Keratinocyte (primary cell): ENCODE data around the gene MAB21L4. TPM values are rescaled to one million over a fixed set of nuclear protein-coding genes. Genes with fewer than 3 reads are reported as not detected.

Experiments used
- DNase-seq: peaks from one replicate; pipeline ENCODE4 v3.0.0-alpha.2; 2011; ENCODE audit warnings: low read depth, missing footprints, low spot score
- FAIRE-seq: peaks from 2 replicates; lab custom pipeline; 2011; peaks lifted over from hg19 to GRCh38; lab: Jason Lieb, UNC
- H2AFZ ChIP-seq: 2 replicates; pipeline ENCODE4 v1.6.0; 2012; ENCODE audit warnings: low read length, control low read depth, inconsistent platforms; ENCODE audit not compliant: control insufficient read depth
- H3K27ac ChIP-seq: 2 replicates; pipeline ENCODE4 v1.5.1; 2011; ENCODE audit warnings: low read length; ENCODE audit not compliant: control insufficient read depth, insufficient read depth
- H3K27me3 ChIP-seq: 3 replicates; pipeline ENCODE4 v1.6.0; 2011; ENCODE audit warnings: low read length; ENCODE audit not compliant: control insufficient read depth, insufficient read depth; ENCODE audit errors: extremely low read depth
- H3K36me3 ChIP-seq, 2 experiments: 2 replicates in 1 of 2; 3 replicates in 1 of 2; pipeline ENCODE4 v1.5.1; 2011; ENCODE audit warnings: low read length in 2 of 2, mild to moderate bottlenecking in 1 of 2; ENCODE audit not compliant: control insufficient read depth in 2 of 2, insufficient read depth in 2 of 2; ENCODE audit errors: extremely low read depth in 1 of 2
- H3K4me1 ChIP-seq: 3 replicates; pipeline ENCODE4 v1.5.1; 2011; ENCODE audit warnings: low read length; ENCODE audit not compliant: control insufficient read depth, insufficient read depth; ENCODE audit errors: extremely low read depth
- H3K4me2 ChIP-seq: 3 replicates; pipeline ENCODE4 v1.6.0; 2011; ENCODE audit warnings: low read depth, low read length; ENCODE audit not compliant: control insufficient read depth, insufficient read depth; ENCODE audit errors: extremely low read depth
- H3K4me3 ChIP-seq, 3 experiments: fragments of 200-600 bp in 1 of 3; sonication (generic) in 1 of 3; 2 replicates in 2 of 3; 3 replicates in 1 of 3; pipeline ENCODE4 v1.5.1; 2011 to 2016; ENCODE audit warnings: low read length in 3 of 3, mild to moderate bottlenecking in 3 of 3, control low read depth in 2 of 3, inconsistent platforms in 1 of 3, low read depth in 1 of 3, mixed read lengths in 1 of 3, mixed run types in 1 of 3, moderate library complexity in 1 of 3; ENCODE audit not compliant: control insufficient read depth in 2 of 3, insufficient read depth in 2 of 3; ENCODE audit errors: extremely low read depth in 1 of 3
- H3K79me2 ChIP-seq: 2 replicates; pipeline ENCODE4 v1.6.0; 2012; ENCODE audit warnings: low read length; ENCODE audit not compliant: control insufficient read depth, insufficient read depth
- H3K9ac ChIP-seq: 3 replicates; pipeline ENCODE4 v1.6.0; 2011; ENCODE audit warnings: low read length; ENCODE audit not compliant: control insufficient read depth, insufficient read depth; ENCODE audit errors: extremely low read depth
- H3K9me1 ChIP-seq: 3 replicates; pipeline ENCODE4 v1.6.0; 2011; ENCODE audit warnings: low read length; ENCODE audit not compliant: control insufficient read depth, insufficient read depth; ENCODE audit errors: extremely low read depth
- H3K9me3 ChIP-seq: 2 replicates; pipeline ENCODE4 v1.5.1; 2012; ENCODE audit warnings: low read depth, low read length; ENCODE audit not compliant: control insufficient read depth
- H4K20me1 ChIP-seq: 3 replicates; pipeline ENCODE4 v1.6.0; 2011; ENCODE audit warnings: low read length; ENCODE audit not compliant: control insufficient read depth, insufficient read depth; ENCODE audit errors: extremely low read depth
- CTCF ChIP-seq, 3 experiments: IDR thresholded peaks in 1 of 3; conservative IDR thresholded peaks in 1 of 3; optimal IDR thresholded peaks in 1 of 3; 2 replicates in 2 of 3; 3 replicates in 1 of 3; pipeline versions ENCODE3 to v1.5.1; 2011; ENCODE audit warnings: low read length in 3 of 3, mild to moderate bottlenecking in 3 of 3, moderate library complexity in 2 of 3, control low read depth in 1 of 3, inconsistent platforms in 1 of 3; ENCODE audit not compliant: insufficient read depth in 2 of 3; ENCODE audit errors: extremely low read depth in 1 of 3
- EZH2 ChIP-seq: IDR thresholded peaks from one replicate; pipeline ENCODE4 v1.6.1; 2012; ENCODE audit warnings: inconsistent platforms, mild to moderate bottlenecking, low read length, moderate library complexity
- dilution Hi-C: fragments of 300-500 bp; cut with MboI; formaldehyde crosslinking; loops from one replicate; pipeline ENCODE4 v1.7.0; 2020; ENCODE audit warnings: low sequenced_read_pairs; ENCODE audit not compliant: extremely low pct_ligation_motif_present
- polyA plus RNA-seq, 5 experiments: library from polyadenylated mRNA; depleted of rRNA in 3 of 5; stranded (reverse) in 3 of 5; stranded (forward) in 1 of 5; unstranded in 1 of 5; fragments of >200 nt; gene quantifications; 1 replicate in 1 of 5; 2 replicates in 3 of 5; 3 replicates in 1 of 5; pipeline versions ENCODE4 v1.2.1 to v1.2.3, GENCODE V29; 2011 to 2012; ENCODE audit warnings: missing spikeins in 2 of 5, low read depth in 1 of 5, low replicate concordance in 1 of 5

The MAB21L4 gene
- polyA plus RNA-seq, 1 donor (not counting 4 experiments of a cell fraction or from before 2014, with no cell fraction given), result 0.37 TPM

DNA sequence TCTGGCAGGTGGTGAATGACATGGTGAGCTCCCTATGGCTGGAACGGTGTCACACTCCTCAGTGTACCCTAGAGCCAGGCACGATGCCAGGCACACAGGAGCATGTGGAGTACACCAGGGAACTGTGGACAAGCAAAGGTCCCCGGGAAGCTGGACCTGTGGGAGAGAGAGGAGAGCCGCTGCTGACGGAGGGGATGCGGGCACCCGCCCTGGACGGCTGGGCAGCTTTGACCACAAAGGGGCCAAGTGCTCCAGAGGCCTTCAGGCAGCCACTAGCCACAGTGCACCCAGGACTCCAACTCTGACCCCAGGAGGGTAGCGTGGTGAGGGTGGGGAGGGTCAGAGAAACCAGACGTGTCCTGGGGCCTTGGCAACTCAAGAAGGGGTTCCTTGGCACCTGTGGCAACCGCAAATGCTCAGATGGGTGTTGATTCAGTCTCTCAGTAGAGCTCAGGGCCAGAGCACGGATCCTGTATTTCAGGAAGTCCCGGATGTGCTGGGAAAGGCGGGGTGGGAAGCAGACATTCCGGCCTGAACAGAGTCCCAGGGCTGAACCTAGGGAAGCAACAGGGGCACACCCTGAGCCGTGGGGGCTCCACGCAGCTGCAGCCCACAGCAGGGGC is 2.3 kb upstream of the MAB21L4 start:
- DNase-seq (no peak), FAIRE-seq (peak; percentile 20)
- Histone ChIP-seq H3K27me3 (peaks cover 18% of the 10 kb centered on the region), H3K9ac (no peak overlapping the region), H3K9me1 (no peaks in the 10 kb centered on the region), H3K79me2 (no peaks in the 10 kb centered on the region), H3K36me3 (no peaks in the 10 kb centered on the region), H3K9me3 (no peaks in the 10 kb centered on the region), H2AFZ (peak overlapping the region; percentile 48), H3K4me1 (peaks cover 23% of the 10 kb centered on the region), H4K20me1 (no peaks in the 10 kb centered on the region), H3K4me2 (no peak overlapping the region), H3K27ac (no peak overlapping the region), H3K4me3 (no peak overlapping the region)
- dilution Hi-C loops, result no loop called here
- TF ChIP-seq EZH2, result no peak
- TF ChIP-seq CTCF (optimal IDR thresholded peaks at IDR 0.05 in 1 of 3, IDR thresholded peaks at IDR 0.05 in 1 of 3, conservative IDR thresholded peaks at IDR 0.05 in 1 of 3; ENCODE audit: extremely low read depth in 1 of 3, insufficient read depth in 2 of 3, low read length in 3 of 3), result no peak

DNA sequence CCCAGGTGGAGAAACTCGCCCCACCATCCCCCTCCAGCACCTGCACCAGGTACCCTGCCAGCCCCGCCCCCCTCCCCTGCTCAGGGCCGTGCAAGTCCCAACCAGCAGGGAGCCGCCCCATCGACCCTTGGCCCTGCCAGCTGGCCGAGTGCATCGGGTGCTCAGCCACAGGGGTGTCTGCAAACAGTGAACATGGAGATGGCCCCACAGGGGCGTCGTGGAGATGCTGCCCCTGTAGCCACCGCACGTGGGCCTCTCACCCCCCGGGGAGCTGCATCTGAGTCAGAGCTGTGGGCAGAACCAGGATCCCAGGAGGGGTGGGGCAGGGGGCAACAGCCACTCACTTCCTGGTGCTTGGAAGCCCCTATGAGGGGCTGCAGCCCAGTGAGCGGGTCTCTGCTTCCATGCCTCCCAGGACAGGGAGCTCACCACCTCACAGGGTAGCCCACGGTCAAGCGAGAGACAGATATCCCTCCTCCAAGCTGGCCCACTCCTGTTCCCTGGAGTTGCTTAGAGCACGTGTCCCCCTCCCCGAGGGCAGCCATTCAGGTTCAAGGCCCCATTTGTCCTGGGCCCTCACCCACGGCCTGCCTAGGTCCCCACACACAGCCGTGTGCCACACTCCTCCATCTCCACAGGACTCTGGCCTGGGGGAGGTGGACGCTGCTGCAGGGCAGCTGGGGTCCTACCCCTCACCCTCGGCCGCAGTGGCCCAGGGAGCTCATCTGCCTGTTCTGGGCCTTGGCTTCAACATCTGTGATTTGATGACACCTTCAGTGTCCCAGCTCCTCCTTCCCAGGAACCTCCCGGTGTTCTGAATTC is 1.1 kb upstream of the MAB21L4 start:
- no peak for TF ChIP-seq CTCF (optimal IDR thresholded peaks at IDR 0.05 in 1 of 3, IDR thresholded peaks at IDR 0.05 in 1 of 3, conservative IDR thresholded peaks at IDR 0.05 in 1 of 3; ENCODE audit: extremely low read depth in 1 of 3, insufficient read depth in 2 of 3, low read length in 3 of 3)
- FAIRE-seq, result no peak
- H3K4me3 ChIP-seq, result no peak overlapping the region
- H3K36me3 ChIP-seq, result no peaks in the 10 kb centered on the region
- no peaks in the 10 kb centered on the region for H4K20me1 ChIP-seq
- H3K27ac ChIP-seq, result no peak overlapping the region
- no peaks in the 10 kb centered on the region for H3K9me3 ChIP-seq
- no peak overlapping the region for H3K9ac ChIP-seq
- H3K27me3 ChIP-seq, result peaks cover 12% of the 10 kb centered on the region
- dilution Hi-C loops, result no loop called here
- DNase-seq, result no peak
- H3K9me1 ChIP-seq, result no peaks in the 10 kb centered on the region
- H3K79me2 ChIP-seq, result no peaks in the 10 kb centered on the region
- no peak overlapping the region for H3K4me2 ChIP-seq
- H3K4me1 ChIP-seq, result peaks cover 25% of the 10 kb centered on the region
- H2AFZ ChIP-seq, result no peak overlapping the region
